PFSK-1 (cell line): ENCODE data around the gene NFAT5.

ENCODE experiments used
- FOXP2 ChIP-seq: optimal IDR thresholded peaks from 2 replicates; pipeline ENCODE3; 2011; ENCODE audit warnings: borderline replicate concordance, control low read depth, inconsistent platforms; ENCODE audit not compliant: insufficient read depth; ENCODE audit errors: extremely low read length, extremely low read depth
- POLR2AphosphoS5 ChIP-seq: IDR thresholded peaks from 2 replicates; pipeline ENCODE4 v1.6.1; 2012; ENCODE audit warnings: low read depth, mild to moderate bottlenecking, control low read depth, low read length, moderate library complexity
- SIN3A ChIP-seq: IDR thresholded peaks from 2 replicates; pipeline ENCODE4 v1.6.1; 2012; ENCODE audit warnings: mild to moderate bottlenecking, low read length, moderate library complexity, borderline replicate concordance; ENCODE audit not compliant: insufficient read depth
- TAF1 ChIP-seq: IDR thresholded peaks from 2 replicates; pipeline ENCODE4 v1.6.1; 2012; ENCODE audit warnings: low read length, control low read depth, borderline replicate concordance; ENCODE audit not compliant: insufficient read depth
- TF ChIP-seq, protein P1 (sequence below), 2 experiments: IDR thresholded peaks; 2 replicates each; pipeline versions ENCODE4 v1.6.1 to v1.8.0; 2011 to 2012; ENCODE audit warnings: low read depth in 2 of 2, low read length in 2 of 2, control low read depth in 1 of 2, inconsistent platforms in 1 of 2, mild to moderate bottlenecking in 1 of 2, moderate library complexity in 1 of 2; ENCODE audit not compliant: insufficient read depth in 1 of 2

NFAT5 gene

DNA sequence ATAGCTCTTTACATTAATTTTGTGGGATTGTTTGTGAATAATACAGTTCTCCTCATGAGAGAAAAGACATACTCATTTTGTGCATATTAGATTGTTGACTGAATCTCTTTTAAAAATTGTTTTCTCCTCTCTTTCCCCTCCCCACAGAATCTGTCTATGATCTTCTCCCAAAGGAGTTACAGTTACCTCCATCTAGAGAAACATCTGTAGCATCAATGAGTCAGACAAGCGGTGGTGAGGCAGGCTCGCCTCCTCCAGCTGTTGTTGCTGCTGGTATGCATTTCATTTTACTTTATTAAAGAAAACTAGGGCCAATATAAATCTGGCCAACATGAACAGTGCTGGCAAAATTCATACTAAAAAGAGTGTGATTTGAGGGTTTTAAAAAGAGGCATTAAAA lies 60.5 kb downstream of the NFAT5 start:
- TF ChIP-seq POLR2AphosphoS5, result no peak
- no peak for TF ChIP-seq SIN3A
- TF ChIP-seq, protein P1, sequence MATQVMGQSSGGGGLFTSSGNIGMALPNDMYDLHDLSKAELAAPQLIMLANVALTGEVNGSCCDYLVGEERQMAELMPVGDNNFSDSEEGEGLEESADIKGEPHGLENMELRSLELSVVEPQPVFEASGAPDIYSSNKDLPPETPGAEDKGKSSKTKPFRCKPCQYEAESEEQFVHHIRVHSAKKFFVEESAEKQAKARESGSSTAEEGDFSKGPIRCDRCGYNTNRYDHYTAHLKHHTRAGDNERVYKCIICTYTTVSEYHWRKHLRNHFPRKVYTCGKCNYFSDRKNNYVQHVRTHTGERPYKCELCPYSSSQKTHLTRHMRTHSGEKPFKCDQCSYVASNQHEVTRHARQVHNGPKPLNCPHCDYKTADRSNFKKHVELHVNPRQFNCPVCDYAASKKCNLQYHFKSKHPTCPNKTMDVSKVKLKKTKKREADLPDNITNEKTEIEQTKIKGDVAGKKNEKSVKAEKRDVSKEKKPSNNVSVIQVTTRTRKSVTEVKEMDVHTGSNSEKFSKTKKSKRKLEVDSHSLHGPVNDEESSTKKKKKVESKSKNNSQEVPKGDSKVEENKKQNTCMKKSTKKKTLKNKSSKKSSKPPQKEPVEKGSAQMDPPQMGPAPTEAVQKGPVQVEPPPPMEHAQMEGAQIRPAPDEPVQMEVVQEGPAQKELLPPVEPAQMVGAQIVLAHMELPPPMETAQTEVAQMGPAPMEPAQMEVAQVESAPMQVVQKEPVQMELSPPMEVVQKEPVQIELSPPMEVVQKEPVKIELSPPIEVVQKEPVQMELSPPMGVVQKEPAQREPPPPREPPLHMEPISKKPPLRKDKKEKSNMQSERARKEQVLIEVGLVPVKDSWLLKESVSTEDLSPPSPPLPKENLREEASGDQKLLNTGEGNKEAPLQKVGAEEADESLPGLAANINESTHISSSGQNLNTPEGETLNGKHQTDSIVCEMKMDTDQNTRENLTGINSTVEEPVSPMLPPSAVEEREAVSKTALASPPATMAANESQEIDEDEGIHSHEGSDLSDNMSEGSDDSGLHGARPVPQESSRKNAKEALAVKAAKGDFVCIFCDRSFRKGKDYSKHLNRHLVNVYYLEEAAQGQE (IDR thresholded peaks at IDR 0.05; ENCODE audit: insufficient read depth in 1 of 2, low read depth in 2 of 2, low read length in 2 of 2), result no peak
- no peak for TF ChIP-seq FOXP2
- no peak for TF ChIP-seq TAF1

DNA sequence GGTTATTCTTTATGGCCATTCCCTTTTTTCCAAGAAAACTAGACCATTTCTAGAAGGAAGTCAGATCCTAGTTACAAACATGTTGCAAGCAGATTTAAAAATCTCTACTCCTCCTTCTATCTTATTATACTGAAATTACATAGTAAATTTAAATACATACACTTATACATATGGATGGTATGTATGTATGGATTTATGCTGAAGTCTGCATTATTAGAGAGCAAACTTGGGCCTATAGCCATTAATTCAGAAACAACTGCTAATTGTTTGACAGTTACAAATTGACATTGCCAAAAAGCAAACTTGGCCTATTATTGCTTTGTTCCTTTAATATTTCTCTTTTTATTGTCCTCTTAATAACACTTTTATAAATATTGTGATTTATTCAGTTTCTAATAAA lies 67.1 kb downstream of the NFAT5 start:
- TF ChIP-seq POLR2AphosphoS5, result no peak
- TF ChIP-seq TAF1, result no peak
- TF ChIP-seq, protein P1 (IDR thresholded peaks at IDR 0.05; ENCODE audit: insufficient read depth in 1 of 2, low read depth in 2 of 2, low read length in 2 of 2), result no peak
- no peak for TF ChIP-seq FOXP2
- no peak for TF ChIP-seq SIN3A

DNA sequence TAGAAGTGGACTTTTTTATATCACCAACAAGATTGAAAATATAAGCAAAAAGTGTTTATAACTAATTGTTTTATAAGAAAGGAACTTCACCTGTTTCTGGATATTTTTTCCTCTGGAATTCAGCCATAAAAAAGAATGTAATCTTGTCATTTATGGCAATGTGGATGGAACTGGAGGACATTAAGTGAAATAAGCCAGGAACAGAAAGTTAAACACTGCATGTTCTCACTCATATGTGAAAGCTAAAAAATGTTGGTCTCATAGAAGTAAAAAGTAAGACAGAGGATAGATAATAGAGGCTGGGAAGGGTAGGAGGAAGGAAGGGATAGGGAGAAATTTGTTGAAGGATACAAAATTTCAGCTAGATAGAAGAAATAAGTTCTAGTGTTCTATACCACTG lies 67.6 kb downstream of the NFAT5 start:
- no peak for TF ChIP-seq POLR2AphosphoS5
- TF ChIP-seq FOXP2, result no peak
- TF ChIP-seq SIN3A, result no peak
- TF ChIP-seq TAF1, result no peak
- TF ChIP-seq, protein P1 (IDR thresholded peaks at IDR 0.05; ENCODE audit: insufficient read depth in 1 of 2, low read depth in 2 of 2, low read length in 2 of 2), result no peak

DNA sequence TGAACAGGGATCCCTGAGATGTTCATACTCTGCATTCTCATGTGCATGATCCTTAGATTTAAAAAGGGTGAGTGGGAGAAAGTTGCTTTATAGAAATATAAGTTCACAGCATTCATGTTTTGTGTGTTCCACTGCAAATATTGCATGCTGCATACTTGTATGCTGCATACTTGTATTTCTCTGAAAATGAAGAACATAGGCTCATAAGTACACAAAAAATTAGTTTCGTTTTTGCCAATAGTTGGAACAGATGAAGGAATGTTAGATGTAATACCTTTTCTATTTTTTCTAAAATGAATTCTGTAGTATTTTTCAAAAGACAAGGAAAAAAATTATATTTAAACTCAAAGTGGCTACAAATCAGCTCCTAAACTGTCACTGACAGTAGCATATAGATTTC lies 79.0 kb downstream of the NFAT5 start:
- TF ChIP-seq, protein P1 (IDR thresholded peaks at IDR 0.05; ENCODE audit: insufficient read depth in 1 of 2, low read depth in 2 of 2, low read length in 2 of 2), result no peak
- no peak for TF ChIP-seq POLR2AphosphoS5
- no peak for TF ChIP-seq SIN3A
- no peak for TF ChIP-seq TAF1
- no peak for TF ChIP-seq FOXP2

DNA sequence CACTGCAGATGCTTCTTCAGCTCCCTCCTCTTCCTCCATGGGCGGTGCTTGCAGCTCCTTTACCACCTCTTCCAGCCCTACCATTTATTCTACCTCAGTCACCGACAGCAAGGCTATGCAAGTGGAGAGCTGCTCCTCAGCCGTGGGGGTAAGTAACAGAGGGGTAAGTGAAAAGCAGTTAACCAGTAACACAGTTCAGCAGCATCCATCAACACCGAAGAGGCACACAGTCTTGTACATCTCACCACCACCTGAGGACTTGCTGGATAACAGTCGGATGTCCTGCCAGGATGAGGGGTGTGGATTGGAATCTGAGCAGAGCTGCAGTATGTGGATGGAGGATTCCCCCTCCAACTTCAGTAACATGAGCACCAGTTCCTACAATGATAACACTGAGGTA lies 81.3 kb downstream of the NFAT5 start:
- TF ChIP-seq, protein P1 (IDR thresholded peaks at IDR 0.05; ENCODE audit: insufficient read depth in 1 of 2, low read depth in 2 of 2, low read length in 2 of 2), result no peak
- TF ChIP-seq POLR2AphosphoS5 (no peak), FOXP2 (no peak), TAF1 (no peak), SIN3A (no peak)
